ENCODE measurements around the gene MINDY1.

DNA sequence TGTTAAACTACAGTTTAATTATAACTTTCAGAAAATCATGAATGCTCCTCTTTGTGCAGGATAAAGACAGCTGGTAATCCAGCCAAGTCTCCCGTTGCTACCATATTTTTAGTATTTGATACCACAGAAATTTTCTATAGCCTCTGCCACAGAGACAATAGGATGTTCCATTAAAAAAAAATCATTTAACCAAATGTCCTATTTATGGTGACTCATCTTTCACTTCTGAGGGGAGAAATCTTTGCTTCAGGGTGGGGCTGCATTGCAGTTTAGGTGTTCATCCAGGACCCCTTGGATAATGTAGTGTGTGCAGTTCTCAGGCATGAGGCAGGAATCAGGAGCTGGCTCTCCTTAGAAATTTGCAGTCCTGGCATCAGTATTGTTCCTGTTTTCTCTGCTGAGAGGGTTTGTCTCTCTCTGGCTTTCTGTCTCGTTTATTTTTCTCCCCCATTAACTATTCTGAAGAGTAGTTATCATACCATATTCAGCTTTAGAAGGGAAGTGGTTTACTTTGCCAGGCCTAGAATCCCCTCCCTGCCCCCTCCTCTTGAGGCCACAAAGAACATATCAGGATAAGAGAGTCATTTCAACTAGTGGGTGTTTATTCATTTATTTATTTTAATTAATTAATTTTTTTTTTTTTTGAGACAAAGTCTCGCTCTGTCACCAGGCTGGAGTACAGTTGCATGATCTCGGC lies 4.6 kb upstream of the MINDY1 start:
- TF ChIP-seq, protein P1, sequence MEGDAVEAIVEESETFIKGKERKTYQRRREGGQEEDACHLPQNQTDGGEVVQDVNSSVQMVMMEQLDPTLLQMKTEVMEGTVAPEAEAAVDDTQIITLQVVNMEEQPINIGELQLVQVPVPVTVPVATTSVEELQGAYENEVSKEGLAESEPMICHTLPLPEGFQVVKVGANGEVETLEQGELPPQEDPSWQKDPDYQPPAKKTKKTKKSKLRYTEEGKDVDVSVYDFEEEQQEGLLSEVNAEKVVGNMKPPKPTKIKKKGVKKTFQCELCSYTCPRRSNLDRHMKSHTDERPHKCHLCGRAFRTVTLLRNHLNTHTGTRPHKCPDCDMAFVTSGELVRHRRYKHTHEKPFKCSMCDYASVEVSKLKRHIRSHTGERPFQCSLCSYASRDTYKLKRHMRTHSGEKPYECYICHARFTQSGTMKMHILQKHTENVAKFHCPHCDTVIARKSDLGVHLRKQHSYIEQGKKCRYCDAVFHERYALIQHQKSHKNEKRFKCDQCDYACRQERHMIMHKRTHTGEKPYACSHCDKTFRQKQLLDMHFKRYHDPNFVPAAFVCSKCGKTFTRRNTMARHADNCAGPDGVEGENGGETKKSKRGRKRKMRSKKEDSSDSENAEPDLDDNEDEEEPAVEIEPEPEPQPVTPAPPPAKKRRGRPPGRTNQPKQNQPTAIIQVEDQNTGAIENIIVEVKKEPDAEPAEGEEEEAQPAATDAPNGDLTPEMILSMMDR (IDR thresholded peaks at IDR 0.05): no peak
- no peak for TF ChIP-seq POLR2A (IDR thresholded peaks at IDR 0.05)

Data from body of pancreas (tissue), 4 donors.